A549 (cell line): ENCODE data around the gene PES1. TPM values are rescaled to one million over a fixed set of nuclear protein-coding genes. Genes with fewer than 3 reads are reported as not detected.

Experiments
- ATAC-seq, 2 experiments: fragments of 200-7000 bp in 1 of 2; fragments of >200 bp in 1 of 2; cut with Nextera tagmentation in 1 of 2; cut with Tn5 transposase in 1 of 2; 3 replicates each; pipeline versions ENCODE4 v1.8.0 to v1.9.1; 2018 to 2020; ENCODE audit warnings: mild to moderate bottlenecking in 1 of 2, moderate library complexity in 1 of 2
- CTCF ChIA-PET: fragments of 300-600 bp; sonication (Branson Sonifier 250); formaldehyde crosslinking; extraction: SDS; loops from one replicate; lab custom pipeline; 2021; ENCODE audit warnings: antibody characterized with exemption, inconsistent platforms; lab: Yijun Ruan, JAX
- POLR2A ChIA-PET: fragments of 350-600 bp; formaldehyde crosslinking; extraction: SDS; loops from one replicate; lab custom pipeline; 2021; ENCODE audit warnings: antibody characterized with exemption, inconsistent platforms; lab: Yijun Ruan, JAX
- DNase-seq, 2 experiments: peaks; one replicate each; pipeline versions ENCODE4 v3.0.0 to v3.0.0-alpha.2; 2011 to 2016; ENCODE audit warnings: low read depth in 1 of 2, low spot score in 1 of 2
- FAIRE-seq: peaks from 2 replicates; lab custom pipeline; 2011; peaks lifted over from hg19 to GRCh38; lab: Jason Lieb, UNC
- H3K27ac ChIP-seq, 2 experiments: fragments of >200 bp; sonication (Bioruptor Twin); formaldehyde crosslinking; 3 replicates each; pipeline ENCODE4 v1.5.1; 2016 to 2017
- H3K4me1 ChIP-seq: fragments of >200 bp; sonication (Bioruptor Twin); formaldehyde crosslinking; 3 replicates; pipeline ENCODE4 v1.6.1; 2016
- H3K4me2 ChIP-seq: fragments of >200 bp; sonication (Bioruptor Twin); formaldehyde crosslinking; 3 replicates; pipeline ENCODE4 v1.6.1; 2016
- H3K4me3 ChIP-seq: fragments of >200 bp; sonication (Bioruptor Twin); formaldehyde crosslinking; 3 replicates; pipeline ENCODE4 v1.5.1; 2016
- H3K9me3 ChIP-seq: fragments of >200 bp; sonication (Bioruptor Twin); formaldehyde crosslinking; 3 replicates; pipeline ENCODE4 v1.6.1; 2016
- CHD2 ChIP-seq: fragments of 150-350 bp; IDR thresholded peaks from 2 replicates; pipeline ENCODE4 v1.6.1; 2014; ENCODE audit warnings: low read length; ENCODE audit not compliant: partially characterized antibody
- CTCF ChIP-seq: fragments of >200 bp; sonication (Bioruptor Twin); formaldehyde crosslinking; IDR thresholded peaks from 3 replicates; pipeline ENCODE4 v1.5.1; 2016
- EHMT2 ChIP-seq: fragments of 200-600 bp; sonication (generic); IDR thresholded peaks from 2 replicates; pipeline ENCODE4 v1.6.1; 2016; ENCODE audit warnings: antibody characterized with exemption, low read depth, mild to moderate bottlenecking, moderate library complexity
- FOSL2 ChIP-seq, 2 experiments: fragments of 450-650 bp in 1 of 2; fragments of >200 bp in 1 of 2; sonication (Bioruptor Twin) in 1 of 2; formaldehyde crosslinking; IDR thresholded peaks; 2 replicates each; pipeline versions ENCODE4 v1.5.0 to v1.6.1; 2016 to 2020; ENCODE audit warnings: mild to moderate bottlenecking in 1 of 2, moderate library complexity in 1 of 2
- HOXA7 ChIP-seq: fragments of 250-450 bp; sonication (Bioruptor Pico); IDR thresholded peaks from 2 replicates; pipeline ENCODE4 v1.5.0; 2020; ENCODE audit warnings: mild to moderate bottlenecking, moderate library complexity
- HOXB13 ChIP-seq: fragments of 250-450 bp; sonication (Bioruptor Pico); IDR thresholded peaks from 2 replicates; pipeline ENCODE4 v1.5.0; 2020; ENCODE audit warnings: low read depth, mild to moderate bottlenecking, moderate library complexity
- JUN ChIP-seq, 2 experiments: fragments of >200 bp; sonication (Bioruptor Twin); formaldehyde crosslinking; IDR thresholded peaks; 2 replicates in 1 of 2; 3 replicates in 1 of 2; pipeline ENCODE4 v1.6.1; 2016 to 2017
- KDM1A ChIP-seq: fragments of 200-600 bp; sonication (generic); IDR thresholded peaks from 2 replicates; pipeline ENCODE4 v1.6.1; 2016; ENCODE audit warnings: low read depth, mild to moderate bottlenecking
- NPAS2 ChIP-seq: fragments of 250-450 bp; sonication (Bioruptor Pico); IDR thresholded peaks from 2 replicates; pipeline ENCODE4 v1.8.0; 2022; ENCODE audit warnings: mild to moderate bottlenecking, moderate library complexity, borderline replicate concordance
- POLR2A ChIP-seq: IDR thresholded peaks from 2 replicates; pipeline ENCODE4 v1.6.1; 2012; ENCODE audit warnings: mild to moderate bottlenecking, low read length
- SREBF2 ChIP-seq: fragments of 450-650 bp; IDR thresholded peaks from 2 replicates; pipeline ENCODE4 v1.6.1; 2014; ENCODE audit warnings: mild to moderate bottlenecking, moderate library complexity
- ZFP36 ChIP-seq: fragments of 450-650 bp; IDR thresholded peaks from 2 replicates; pipeline ENCODE4 v1.6.1; 2014; ENCODE audit warnings: borderline replicate concordance; ENCODE audit not compliant: partially characterized antibody
- WGBS: methylation state at CpG from one replicate; pipeline ENCODE4 v1.1.6; 2017; ENCODE audit errors: missing lambda C conversion rate; 5-methylcytosine and 5-hydroxymethylcytosine counted together
- polyA plus RNA-seq, 4 experiments: library from polyadenylated mRNA; depleted of rRNA in 3 of 4; stranded (reverse); fragments of >200 nt; fragmentation: RNase III in 1 of 4; extraction: RNeasy Plus Mini Kit Qiagen cat#74134 plus additional on column Dnase treatment in 1 of 4; gene quantifications; 2 replicates in 3 of 4; 3 replicates in 1 of 4; pipeline ENCODE4 v1.2.3, GENCODE V29; 2011 to 2017
- TF ChIP-seq, protein P1 (sequence below): fragments of 150-350 bp; IDR thresholded peaks from 2 replicates; pipeline ENCODE4 v1.6.1; 2014; ENCODE audit warnings: low read depth, mild to moderate bottlenecking, low read length
- TF ChIP-seq, protein P2 (sequence below): IDR thresholded peaks from 2 replicates; pipeline ENCODE4 v1.6.1; 2012
- TF ChIP-seq, protein P3 (sequence below): fragments of >200 bp; sonication (Bioruptor Twin); formaldehyde crosslinking; IDR thresholded peaks from 2 replicates; pipeline ENCODE4 v1.6.1; 2016

Gene PES1
- polyA plus RNA-seq, 2 of the 4 experiments (the other 2 are of a cell fraction): 107 to 111 TPM

DNA sequence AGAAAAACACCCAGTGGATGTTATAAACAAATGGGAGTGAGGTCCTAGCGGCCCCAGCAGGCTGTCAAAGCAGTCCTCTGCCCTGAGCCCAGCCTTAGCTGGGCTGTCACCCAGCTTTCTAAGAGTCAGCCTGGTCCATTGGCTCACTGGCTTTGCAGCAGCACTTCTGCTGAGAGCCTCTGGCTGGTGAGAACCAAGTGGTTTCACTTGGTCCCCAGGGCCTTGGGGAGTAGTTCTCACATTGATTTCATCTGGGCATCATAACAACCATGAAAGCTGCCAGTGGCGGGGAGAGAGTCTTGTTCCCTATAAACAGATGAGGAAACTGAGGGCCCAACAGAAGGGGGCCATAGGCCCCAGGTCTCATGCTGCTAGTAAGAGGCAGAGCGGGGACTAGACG, 56.5 kb downstream of the PES1 start:
- Histone ChIP-seq H3K4me1 (no peaks in the 10 kb centered on the region), H3K27ac (no peak overlapping the region), H3K9me3 (no peaks in the 10 kb centered on the region), H3K4me2 (no peak overlapping the region), H3K4me3 (no peak overlapping the region)
- ATAC-seq (no peak), FAIRE-seq (no peak), DNase-seq (no peak)
- POLR2A ChIA-PET: no interaction called here
- WGBS: 79% methylated on average over 4 of the region's 4 CpGs
- TF ChIP-seq POLR2A (no peak), NPAS2 (no peak), JUN (IDR thresholded peaks at IDR 0.05) (no peak), EHMT2 (no peak), HOXB13 (CRISPR knock-in tag) (no peak), ZFP36 (no peak), CTCF (no peak), FOSL2 (IDR thresholded peaks at IDR 0.05) (no peak), FOSL2 (CRISPR knock-in tag; IDR thresholded peaks at IDR 0.05) (no peak)
- TF ChIP-seq, protein P1, sequence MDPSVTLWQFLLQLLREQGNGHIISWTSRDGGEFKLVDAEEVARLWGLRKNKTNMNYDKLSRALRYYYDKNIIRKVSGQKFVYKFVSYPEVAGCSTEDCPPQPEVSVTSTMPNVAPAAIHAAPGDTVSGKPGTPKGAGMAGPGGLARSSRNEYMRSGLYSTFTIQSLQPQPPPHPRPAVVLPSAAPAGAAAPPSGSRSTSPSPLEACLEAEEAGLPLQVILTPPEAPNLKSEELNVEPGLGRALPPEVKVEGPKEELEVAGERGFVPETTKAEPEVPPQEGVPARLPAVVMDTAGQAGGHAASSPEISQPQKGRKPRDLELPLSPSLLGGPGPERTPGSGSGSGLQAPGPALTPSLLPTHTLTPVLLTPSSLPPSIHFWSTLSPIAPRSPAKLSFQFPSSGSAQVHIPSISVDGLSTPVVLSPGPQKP: no peak
- CTCF ChIA-PET: interaction anchor here (0.8 to 1.0 kb wide), 2 partner anchors 49 to 145 kb away, joined by 4 to 7 read pairs; no protein-coding TSS in a partner anchor

GRCh38 chr22:30531651-30532608, 59.8 kb downstream of the PES1 start:
- FAIRE-seq: no peak
- ChIA-PET POLR2A (no interaction called here), CTCF (interaction anchor here (0.8 kb wide), 1 partner anchor 41 kb away, joined by 3 read pairs; no protein-coding TSS in a partner anchor)
- Histone ChIP-seq H3K4me2 (no peak overlapping the region), H3K4me3 (no peak overlapping the region), H3K4me1 (no peaks in the 10 kb centered on the region), H3K27ac (no peak overlapping the region), H3K9me3 (no peaks in the 10 kb centered on the region)
- WGBS: 87% methylated on average over 6 of the region's 17 CpGs
- TF ChIP-seq CTCF (no peak), KDM1A (no peak), CHD2 (no peak), HOXA7 (CRISPR knock-in tag) (no peak), FOSL2 (IDR thresholded peaks at IDR 0.05) (no peak), FOSL2 (CRISPR knock-in tag; IDR thresholded peaks at IDR 0.05) (no peak), SREBF2 (no peak), NPAS2 (no peak)
- TF ChIP-seq, protein P2, sequence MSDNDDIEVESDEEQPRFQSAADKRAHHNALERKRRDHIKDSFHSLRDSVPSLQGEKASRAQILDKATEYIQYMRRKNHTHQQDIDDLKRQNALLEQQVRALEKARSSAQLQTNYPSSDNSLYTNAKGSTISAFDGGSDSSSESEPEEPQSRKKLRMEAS: no peak
- TF ChIP-seq, protein P3, sequence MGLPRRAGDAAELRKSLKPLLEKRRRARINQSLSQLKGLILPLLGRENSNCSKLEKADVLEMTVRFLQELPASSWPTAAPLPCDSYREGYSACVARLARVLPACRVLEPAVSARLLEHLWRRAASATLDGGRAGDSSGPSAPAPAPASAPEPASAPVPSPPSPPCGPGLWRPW: no peak
- TF ChIP-seq, protein P1: no peak
- peak; percentile 59 to 62; a peak in 4 of 6 replicates for ATAC-seq
- no peak for DNase-seq
